Nephron progenitor cell (in vitro differentiated cells): Measurements from ENCODE around the gene NUP85.
"Not testable (repeated sequence)": the region's sequence is repeated elsewhere in the genome, so short reads cannot be mapped to it uniquely, and the experiment has no call there.

ENCODE experiments used
- DNase-seq: peaks from one replicate; pipeline ENCODE4 v3.0.0; 2021
- H3K27ac Mint-ChIP-seq: 2 replicates; pipeline ENCODE4 v1.8.0; 2021; ENCODE audit warnings: mild to moderate bottlenecking, moderate library complexity, mixed read lengths
- H3K27me3 Mint-ChIP-seq: 2 replicates; pipeline ENCODE4 v1.8.0; 2021; ENCODE audit warnings: mild to moderate bottlenecking, low read depth, mixed read lengths; ENCODE audit not compliant: poor library complexity
- H3K36me3 Mint-ChIP-seq: 2 replicates; pipeline ENCODE4 v1.8.0; 2021; ENCODE audit warnings: low read depth, mixed read lengths
- H3K4me1 Mint-ChIP-seq: 2 replicates; pipeline ENCODE4 v1.8.0; 2021; ENCODE audit warnings: mixed read lengths
- H3K4me3 Mint-ChIP-seq: 2 replicates; pipeline ENCODE4 v1.8.0; 2021; ENCODE audit warnings: mild to moderate bottlenecking, moderate library complexity, mixed read lengths
- H3K9me3 Mint-ChIP-seq: 2 replicates; pipeline ENCODE4 v1.8.0; 2021; ENCODE audit warnings: mild to moderate bottlenecking, moderate library complexity, mixed read lengths
- TF ChIP-seq, protein P1 (sequence below): fragments of 200-600 bp; sonication (generic); IDR thresholded peaks from 2 replicates; pipeline ENCODE4 v1.5.0; 2021; ENCODE audit warnings: antibody characterized with exemption

NUP85 gene

DNA sequence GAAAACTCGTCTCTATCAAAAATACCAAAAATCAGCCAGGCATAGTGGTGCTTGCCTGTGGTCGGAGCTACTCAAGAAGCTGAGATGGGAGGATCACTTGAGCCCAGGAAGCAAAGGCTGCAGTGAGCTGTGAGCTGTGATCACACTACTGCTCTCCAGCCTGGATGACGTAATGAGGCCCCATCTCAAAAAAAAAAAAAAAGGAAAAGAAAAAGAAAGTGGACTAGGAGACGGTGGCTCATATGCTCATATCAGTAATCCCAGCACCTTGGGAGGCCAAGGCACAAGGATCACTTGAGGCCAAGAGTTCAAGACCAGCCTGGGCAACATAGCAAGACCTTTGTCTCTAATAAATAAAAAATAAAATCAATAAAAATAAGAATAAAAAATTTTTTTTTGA is 13.9 kb upstream of the NUP85 start:
- H3K27me3 Mint-ChIP-seq: peaks cover 18% of the 10 kb centered on the region
- no peak for DNase-seq
- no peaks in the 10 kb centered on the region for H3K9me3 Mint-ChIP-seq
- TF ChIP-seq, protein P1, sequence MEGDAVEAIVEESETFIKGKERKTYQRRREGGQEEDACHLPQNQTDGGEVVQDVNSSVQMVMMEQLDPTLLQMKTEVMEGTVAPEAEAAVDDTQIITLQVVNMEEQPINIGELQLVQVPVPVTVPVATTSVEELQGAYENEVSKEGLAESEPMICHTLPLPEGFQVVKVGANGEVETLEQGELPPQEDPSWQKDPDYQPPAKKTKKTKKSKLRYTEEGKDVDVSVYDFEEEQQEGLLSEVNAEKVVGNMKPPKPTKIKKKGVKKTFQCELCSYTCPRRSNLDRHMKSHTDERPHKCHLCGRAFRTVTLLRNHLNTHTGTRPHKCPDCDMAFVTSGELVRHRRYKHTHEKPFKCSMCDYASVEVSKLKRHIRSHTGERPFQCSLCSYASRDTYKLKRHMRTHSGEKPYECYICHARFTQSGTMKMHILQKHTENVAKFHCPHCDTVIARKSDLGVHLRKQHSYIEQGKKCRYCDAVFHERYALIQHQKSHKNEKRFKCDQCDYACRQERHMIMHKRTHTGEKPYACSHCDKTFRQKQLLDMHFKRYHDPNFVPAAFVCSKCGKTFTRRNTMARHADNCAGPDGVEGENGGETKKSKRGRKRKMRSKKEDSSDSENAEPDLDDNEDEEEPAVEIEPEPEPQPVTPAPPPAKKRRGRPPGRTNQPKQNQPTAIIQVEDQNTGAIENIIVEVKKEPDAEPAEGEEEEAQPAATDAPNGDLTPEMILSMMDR: no peak
- H3K4me1 Mint-ChIP-seq: no peaks in the 10 kb centered on the region
- H3K36me3 Mint-ChIP-seq: no peaks in the 10 kb centered on the region
- H3K4me3 Mint-ChIP-seq: no peak overlapping the region
- H3K27ac Mint-ChIP-seq: peak overlapping the region; percentile 82

DNA sequence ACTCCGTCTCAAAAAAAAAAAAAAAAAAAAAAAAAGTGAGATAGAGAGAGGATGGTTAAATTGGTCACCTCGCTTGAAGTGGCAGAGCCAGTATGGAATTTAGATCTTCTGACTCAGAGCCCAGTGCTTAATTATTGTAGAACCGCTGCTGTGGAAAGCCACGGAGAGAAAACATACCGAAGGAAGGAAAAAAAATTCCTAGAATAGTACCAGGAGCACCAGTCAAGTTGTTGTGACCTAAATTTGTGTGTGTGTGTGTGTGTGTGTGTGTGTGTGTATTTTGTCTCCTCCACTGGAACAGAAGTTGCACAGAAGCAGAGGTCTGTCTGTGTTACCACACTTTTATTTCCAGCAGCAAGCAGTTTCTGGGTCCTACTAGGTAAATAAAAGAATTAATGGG is 10.6 kb upstream of the NUP85 start:
- Mint-ChIP-seq H3K36me3 (no peaks in the 10 kb centered on the region), H3K4me1 (no peaks in the 10 kb centered on the region), H3K9me3 (no peaks in the 10 kb centered on the region), H3K27me3 (peaks cover 24% of the 10 kb centered on the region), H3K27ac (no peak overlapping the region), H3K4me3 (no peak overlapping the region)
- TF ChIP-seq, protein P1: no peak
- DNase-seq: no peak

DNA sequence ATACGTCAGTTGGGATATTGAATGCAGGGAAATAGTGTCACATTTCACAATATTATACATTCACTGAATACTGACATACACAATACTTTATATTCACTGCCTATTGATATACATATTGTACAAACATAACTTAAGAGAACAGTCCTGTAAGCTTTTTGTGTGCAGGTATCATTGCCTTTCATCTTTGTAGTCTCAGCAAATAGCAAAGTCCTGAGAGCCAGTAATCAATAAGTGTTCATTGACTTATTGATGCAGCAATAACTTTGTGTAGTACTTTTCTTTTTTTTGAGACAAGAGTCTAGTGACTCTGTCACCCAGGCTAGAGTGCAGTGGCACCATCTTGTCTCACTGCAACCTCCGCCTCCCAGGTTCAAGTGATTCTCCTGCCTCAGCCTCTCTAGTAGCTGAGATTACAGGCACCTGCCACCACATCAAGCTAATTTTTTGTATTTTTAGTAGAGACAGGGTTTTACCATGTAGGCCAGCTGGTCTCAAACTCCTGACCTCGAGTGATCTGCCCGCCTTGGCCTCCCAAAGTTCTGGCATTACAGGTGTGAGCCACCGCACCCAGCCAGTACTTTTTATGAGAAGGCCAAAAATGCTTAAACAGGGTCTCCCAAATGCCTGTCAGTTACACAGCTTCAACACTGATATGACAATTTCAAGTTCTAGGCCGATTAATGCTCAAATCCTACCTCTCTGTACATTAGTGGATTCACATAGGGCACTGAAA is 5.4 kb upstream of the NUP85 start:
- Mint-ChIP-seq H3K4me1 (no peaks in the 10 kb centered on the region), H3K27ac (no peak overlapping the region), H3K4me3 (no peak overlapping the region), H3K27me3 (peaks cover 16% of the 10 kb centered on the region), H3K36me3 (no peaks in the 10 kb centered on the region), H3K9me3 (no peaks in the 10 kb centered on the region)
- no peak for DNase-seq
- TF ChIP-seq, protein P1: no peak

DNA sequence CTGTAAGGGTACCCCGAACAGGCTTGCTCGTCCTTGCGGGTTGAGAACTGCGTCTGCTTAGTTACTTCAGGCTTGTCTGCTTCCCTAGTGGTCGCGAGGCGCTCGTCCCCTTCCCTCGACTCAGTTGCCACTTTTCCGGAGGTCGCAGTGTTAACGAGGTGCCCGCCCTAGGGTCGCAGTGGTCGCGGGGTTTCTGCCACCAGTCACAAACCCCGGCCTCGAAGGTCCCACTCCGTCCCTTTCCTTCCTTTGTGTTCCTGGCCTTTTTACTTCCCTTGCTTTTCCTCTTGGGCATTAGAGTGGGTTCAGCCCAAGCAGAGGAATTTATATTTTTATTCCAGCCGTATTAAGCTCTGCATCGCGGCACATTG is 299 bp downstream of the NUP85 start:
- Mint-ChIP-seq H3K27me3 (peaks cover 3% of the 10 kb centered on the region), H3K9me3 (no peaks in the 10 kb centered on the region), H3K4me3 (peak overlapping the region; percentile 98), H3K4me1 (peaks cover 13% of the 10 kb centered on the region), H3K36me3 (peaks cover 23% of the 10 kb centered on the region), H3K27ac (peak overlapping the region; percentile 100)
- DNase-seq: no peak
- TF ChIP-seq, protein P1: no peak

DNA sequence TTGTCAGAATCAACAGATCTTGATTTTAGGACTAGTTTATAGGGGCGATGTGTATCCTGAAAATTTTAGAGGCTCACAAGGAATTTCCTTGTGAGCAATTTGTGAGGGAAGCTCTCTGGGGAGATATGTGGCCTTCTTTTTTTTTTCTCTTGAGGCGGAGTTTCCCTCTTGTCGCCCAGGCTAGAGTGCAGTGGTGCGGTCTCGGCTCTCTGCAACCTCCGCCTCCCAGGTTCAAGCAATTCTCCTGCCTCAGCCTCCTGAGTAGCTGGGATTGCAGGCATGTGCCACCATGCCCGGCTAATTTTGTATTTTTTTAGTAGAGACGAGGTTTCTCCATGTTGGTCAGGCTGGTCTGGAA is 1.6 kb downstream of the NUP85 start:
- DNase-seq, H3K9me3 Mint-ChIP-seq, H3K27me3 Mint-ChIP-seq: not testable (repeated sequence)
- H3K4me1 Mint-ChIP-seq: peaks cover 13% of the 10 kb centered on the region
- peaks cover 28% of the 10 kb centered on the region for H3K36me3 Mint-ChIP-seq
- H3K4me3 Mint-ChIP-seq: peak overlapping the region; percentile 98
- H3K27ac Mint-ChIP-seq: peak overlapping the region; percentile 100

DNA sequence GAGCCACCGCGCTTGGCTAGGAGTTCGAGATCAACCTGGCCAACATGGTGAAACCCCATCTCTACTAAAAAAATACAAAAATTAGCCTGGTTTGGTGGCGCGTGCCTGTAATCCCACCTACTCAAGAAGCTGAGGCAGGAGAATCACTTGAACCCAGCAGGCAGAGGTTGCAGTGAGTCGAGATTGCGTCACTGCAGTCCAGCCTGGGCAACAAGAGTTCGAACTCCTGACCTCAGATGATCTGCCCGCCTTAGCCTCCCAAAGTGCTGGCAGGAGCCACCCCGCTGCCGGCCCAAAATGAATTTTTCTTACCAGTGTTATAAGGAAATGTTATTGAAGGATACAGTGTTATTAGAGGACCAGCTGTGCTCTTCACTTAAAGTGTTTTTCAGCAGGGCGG is 2.3 kb downstream of the NUP85 start:
- Mint-ChIP-seq H3K4me3 (peak overlapping the region; percentile 58), H3K27me3 (no peaks in the 10 kb centered on the region), H3K27ac (no peak overlapping the region), H3K36me3 (peaks cover 32% of the 10 kb centered on the region), H3K4me1 (peaks cover 13% of the 10 kb centered on the region), H3K9me3 (no peaks in the 10 kb centered on the region)
- no peak for DNase-seq
- TF ChIP-seq, protein P1: no peak
